ENCODE measurements around the gene VSIG4.

The VSIG4 gene

DNA sequence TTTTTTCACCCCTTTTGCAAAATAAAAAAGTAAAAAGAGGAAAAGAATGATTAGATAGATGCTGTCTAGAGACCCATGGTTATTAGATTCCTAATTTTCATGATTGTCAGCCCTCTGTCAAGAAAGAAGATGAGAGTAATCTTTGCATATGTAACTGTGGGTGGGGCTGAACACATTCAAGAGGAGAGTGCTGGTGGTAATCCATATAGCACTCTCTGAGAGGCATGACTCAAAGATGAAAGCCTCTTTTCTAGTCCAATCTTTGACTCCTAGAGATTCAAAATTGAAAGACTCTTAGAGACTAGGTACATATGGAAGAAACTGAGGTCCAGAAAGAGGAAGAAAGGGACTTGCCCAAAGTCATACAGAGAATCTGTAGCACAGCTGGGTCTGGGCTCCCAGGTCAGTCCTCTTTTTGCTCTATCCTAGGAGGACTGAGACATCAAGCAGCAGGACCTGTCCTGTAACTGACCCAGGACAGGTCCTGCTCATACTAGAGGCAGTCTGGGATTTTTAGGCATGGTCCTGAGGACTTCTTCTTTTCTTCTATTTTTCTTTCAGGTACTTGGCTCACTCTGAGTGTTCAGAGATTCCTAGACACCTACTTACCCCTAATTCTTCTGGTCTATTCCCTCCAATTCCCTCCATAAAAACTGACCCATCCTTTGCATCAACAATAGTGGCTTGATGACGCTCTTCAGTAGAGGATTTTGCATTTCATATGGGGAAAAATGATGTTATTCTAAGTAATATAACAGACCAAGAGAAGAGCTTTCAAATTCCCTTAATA is 23.8 kb downstream of the VSIG4 start:
- POLR2A ChIA-PET: no interaction called here

GRCh38 chrX:66015152-66015831 is 24.6 kb downstream of the VSIG4 start:
- no peaks in the 10 kb centered on the region for H3K4me1 ChIP-seq (ENCODE audit: control insufficient read depth, insufficient read depth, low read length)
- no peak overlapping the region for H3K27ac ChIP-seq (ENCODE audit: extremely low read depth, low read depth, low read length)
- H3K9me3 ChIP-seq (ENCODE audit: control insufficient read depth, insufficient read depth, low read depth, low read length): no peaks in the 10 kb centered on the region
- no peaks in the 10 kb centered on the region for H3K36me3 ChIP-seq (ENCODE audit: control insufficient read depth in 2 of 2, insufficient read depth in 1 of 2, low read length in 2 of 2)
- no peak overlapping the region for H3K4me3 ChIP-seq (ENCODE audit: low read depth, low read length)
- ChIA-PET CTCF (no interaction called here), POLR2A (no interaction called here)
- TF ChIP-seq ZNF112 (tag by site-specific recombination; IDR thresholded peaks at IDR 0.05) (no peak), TCF7L2 (IDR thresholded peaks at IDR 0.05; ENCODE audit: borderline replicate concordance, low read depth, low read length) (no peak), ZNF692 (tag by site-specific recombination; IDR thresholded peaks at IDR 0.05) (no peak), ZNF629 (tag by site-specific recombination; IDR thresholded peaks at IDR 0.05) (no peak), ZSCAN30 (tag by site-specific recombination; IDR thresholded peaks at IDR 0.05) (no peak), ZNF2 (tag by site-specific recombination; IDR thresholded peaks at IDR 0.05) (no peak), ZBTB1 (tag by site-specific recombination; IDR thresholded peaks at IDR 0.05) (no peak), ZNF623 (tag by site-specific recombination; IDR thresholded peaks at IDR 0.05) (no peak), ZNF391 (tag by site-specific recombination; IDR thresholded peaks at IDR 0.05; ENCODE audit: borderline replicate concordance, low read depth) (no peak), ZNF777 (tag by site-specific recombination; IDR thresholded peaks at IDR 0.05; ENCODE audit: borderline replicate concordance) (no peak), ZNF239 (tag by site-specific recombination; IDR thresholded peaks at IDR 0.05) (no peak), ZNF362 (tag by site-specific recombination; IDR thresholded peaks at IDR 0.05) (no peak), ZNF658 (tag by site-specific recombination; IDR thresholded peaks at IDR 0.05) (no peak), ZNF433 (tag by site-specific recombination; IDR thresholded peaks at IDR 0.05; ENCODE audit: low read depth) (no peak), ZNF335 (tag by site-specific recombination; conservative IDR thresholded peaks at IDR 0.05) (no peak), ZNF121 (tag by site-specific recombination; IDR thresholded peaks at IDR 0.05) (no peak)
- TF ChIP-seq, protein P1, sequence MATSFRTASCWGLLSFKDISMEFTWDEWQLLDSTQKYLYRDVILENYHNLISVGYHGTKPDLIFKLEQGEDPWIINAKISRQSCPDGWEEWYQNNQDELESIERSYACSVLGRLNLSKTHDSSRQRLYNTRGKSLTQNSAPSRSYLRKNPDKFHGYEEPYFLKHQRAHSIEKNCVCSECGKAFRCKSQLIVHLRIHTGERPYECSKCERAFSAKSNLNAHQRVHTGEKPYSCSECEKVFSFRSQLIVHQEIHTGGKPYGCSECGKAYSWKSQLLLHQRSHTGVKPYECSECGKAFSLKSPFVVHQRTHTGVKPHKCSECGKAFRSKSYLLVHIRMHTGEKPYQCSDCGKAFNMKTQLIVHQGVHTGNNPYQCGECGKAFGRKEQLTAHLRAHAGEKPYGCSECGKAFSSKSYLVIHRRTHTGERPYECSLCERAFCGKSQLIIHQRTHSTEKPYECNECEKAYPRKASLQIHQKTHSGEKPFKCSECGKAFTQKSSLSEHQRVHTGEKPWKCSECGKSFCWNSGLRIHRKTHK (tag by site-specific recombination; IDR thresholded peaks at IDR 0.05): no peak
- TF ChIP-seq, protein P2, sequence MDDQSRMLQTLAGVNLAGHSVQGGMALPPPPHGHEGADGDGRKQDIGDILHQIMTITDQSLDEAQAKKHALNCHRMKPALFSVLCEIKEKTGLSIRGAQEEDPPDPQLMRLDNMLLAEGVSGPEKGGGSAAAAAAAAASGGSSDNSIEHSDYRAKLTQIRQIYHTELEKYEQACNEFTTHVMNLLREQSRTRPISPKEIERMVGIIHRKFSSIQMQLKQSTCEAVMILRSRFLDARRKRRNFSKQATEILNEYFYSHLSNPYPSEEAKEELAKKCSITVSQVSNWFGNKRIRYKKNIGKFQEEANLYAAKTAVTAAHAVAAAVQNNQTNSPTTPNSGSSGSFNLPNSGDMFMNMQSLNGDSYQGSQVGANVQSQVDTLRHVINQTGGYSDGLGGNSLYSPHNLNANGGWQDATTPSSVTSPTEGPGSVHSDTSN (CRISPR knock-in tag; IDR thresholded peaks at IDR 0.05): no peak

More for the DNA sequence above, 23.8 kb downstream of the VSIG4 start:
- Histone ChIP-seq H3K9me3 (ENCODE audit: control insufficient read depth, insufficient read depth, low read depth, low read length) (no peaks in the 10 kb centered on the region), H3K4me3 (ENCODE audit: low read depth, low read length) (no peak overlapping the region), H3K36me3 (ENCODE audit: control insufficient read depth in 2 of 2, insufficient read depth in 1 of 2, low read length in 2 of 2) (no peaks in the 10 kb centered on the region), H3K4me1 (ENCODE audit: control insufficient read depth, insufficient read depth, low read length) (no peaks in the 10 kb centered on the region), H3K27ac (ENCODE audit: extremely low read depth, low read depth, low read length) (no peak overlapping the region)
- CTCF ChIA-PET: interaction anchor here (1.4 kb wide), 1 partner anchor 15 kb away, joined by 3 read pairs; no protein-coding TSS in a partner anchor
- TF ChIP-seq ZNF677 (tag by site-specific recombination; IDR thresholded peaks at IDR 0.05) (no peak), INSM2 (tag by site-specific recombination; IDR thresholded peaks at IDR 0.05) (no peak), ZNF777 (tag by site-specific recombination; IDR thresholded peaks at IDR 0.05; ENCODE audit: borderline replicate concordance) (no peak), ZNF362 (tag by site-specific recombination; IDR thresholded peaks at IDR 0.05) (no peak), SCRT2 (tag by site-specific recombination; IDR thresholded peaks at IDR 0.05) (no peak), ZBTB20 (tag by site-specific recombination; IDR thresholded peaks at IDR 0.05) (no peak), ZNF214 (tag by site-specific recombination; IDR thresholded peaks at IDR 0.05; ENCODE audit: borderline replicate concordance) (no peak), SCRT1 (tag by site-specific recombination; IDR thresholded peaks at IDR 0.05; ENCODE audit: borderline replicate concordance) (no peak)
